ENCODE measurements around the gene COL5A3. TPM values are rescaled to one million over a fixed set of nuclear protein-coding genes. Genes with fewer than 3 reads are reported as not detected.

The COL5A3 gene
- total and polyA plus RNA-seq, 12 donors: 0.61 to 26.2 (median 6.8) TPM

- DNase-seq: no peak
- 71 to 78% (median 76%) methylated on average over 15 of the region's 15 CpGs for whole genome bisulfite sequencing, 4 donors
- H3K4me3 ChIP-seq: no peak overlapping the region
- no peaks in the 10 kb centered on the region for H3K27me3 ChIP-seq
- no peak overlapping the region for H3K27ac ChIP-seq
- intact Hi-C loops (cut with DNase I): no loop called here
- H3K4me1 ChIP-seq (replicated peaks in 1 of 2): no peaks in the 10 kb centered on the region
- TF ChIP-seq POLR2A (IDR thresholded peaks at IDR 0.05): no peak
- TF ChIP-seq CTCF (IDR thresholded peaks at IDR 0.05): no peak
- no peaks in the 10 kb centered on the region for H3K36me3 ChIP-seq (replicated peaks in 1 of 2)
- H3K9me3 ChIP-seq (replicated peaks in 1 of 3): no peaks in the 10 kb centered on the region
These were observed 39.0 kb downstream of the COL5A3 start for GRCh38 chr19:9971166-9971897.

GRCh38 chr19:9970481-9970880 is 39.8 kb downstream of the COL5A3 start:
- Histone ChIP-seq H3K27me3 (no peaks in the 10 kb centered on the region), H3K36me3 (replicated peaks in 1 of 2) (no peaks in the 10 kb centered on the region), H3K27ac (no peak overlapping the region), H3K4me1 (replicated peaks in 1 of 2) (no peaks in the 10 kb centered on the region), H3K4me3 (no peak overlapping the region), H3K9me3 (replicated peaks in 1 of 3) (no peaks in the 10 kb centered on the region)
- 67 to 82% (median 80%) methylated on average over 2 to 8 of the region's 8 CpGs for WGBS, 4 donors
- intact Hi-C loops (cut with DNase I): no loop called here
- TF ChIP-seq POLR2A (IDR thresholded peaks at IDR 0.05) (no peak), CTCF (IDR thresholded peaks at IDR 0.05) (no peak)
- DNase-seq: no peak

GRCh38 chr19:9969688-9969975 is 40.7 kb downstream of the COL5A3 start:
- 75 to 100% (median 96%) methylated on average over 1 to 2 of the region's 2 CpGs for WGBS, 4 donors
- H3K4me1 ChIP-seq (replicated peaks in 1 of 2): no peaks in the 10 kb centered on the region
- no peak for TF ChIP-seq CTCF (IDR thresholded peaks at IDR 0.05)
- no peak for TF ChIP-seq POLR2A (IDR thresholded peaks at IDR 0.05)
- DNase-seq: no peak
- H3K27ac ChIP-seq: no peak overlapping the region
- H3K27me3 ChIP-seq: no peaks in the 10 kb centered on the region
- intact Hi-C loops (cut with DNase I): no loop called here
- H3K4me3 ChIP-seq: no peak overlapping the region
- H3K9me3 ChIP-seq (replicated peaks in 1 of 3): no peaks in the 10 kb centered on the region
- H3K36me3 ChIP-seq (replicated peaks in 1 of 2): no peaks in the 10 kb centered on the region

GRCh38 chr19:9968820-9969687 is 41.2 kb downstream of the COL5A3 start:
- H3K27me3 ChIP-seq: no peaks in the 10 kb centered on the region
- 71 to 90% (median 77%) methylated on average over 4 to 8 of the region's 8 CpGs for WGBS, 4 donors
- no peak for DNase-seq
- no peaks in the 10 kb centered on the region for H3K36me3 ChIP-seq (replicated peaks in 1 of 2)
- no peaks in the 10 kb centered on the region for H3K9me3 ChIP-seq (replicated peaks in 1 of 3)
- no peak overlapping the region for H3K27ac ChIP-seq
- no peaks in the 10 kb centered on the region for H3K4me1 ChIP-seq (replicated peaks in 1 of 2)
- intact Hi-C loops (cut with DNase I): no loop called here
- TF ChIP-seq CTCF (IDR thresholded peaks at IDR 0.05) (no peak), POLR2A (IDR thresholded peaks at IDR 0.05) (no peak)
- no peak overlapping the region for H3K4me3 ChIP-seq
